Thoracic aorta (tissue), 2 donors: ENCODE data around the gene TUSC7. TPM values are rescaled to one million over a fixed set of nuclear protein-coding genes. Genes with fewer than 3 reads are reported as not detected.

Experiments used
- ATAC-seq: fragments of 150-250 bp; one replicate; pipeline ENCODE4 v1.8.0; 2017; ENCODE audit warnings: low read depth; ENCODE audit not compliant: insufficient number of reproducible peaks, low FRiP score
- DNase-seq: peaks from one replicate; pipeline ENCODE4 v3.0.0-alpha.2; 2020; ENCODE audit warnings: low spot score
- H3K27ac ChIP-seq, 2 donors: fragments of 200-600 bp; sonication (generic); 1 replicate in 1 of 2; 2 replicates in 1 of 2; pipeline ENCODE4 v1.5.1; 2016; ENCODE audit warnings: mild to moderate bottlenecking in 2 of 2, moderate library complexity in 2 of 2
- H3K27me3 ChIP-seq: fragments of 200-600 bp; sonication (generic); replicated peaks from 2 replicates; pipeline ENCODE4 v1.6.0; 2016; ENCODE audit warnings: mild to moderate bottlenecking; ENCODE audit not compliant: insufficient read depth
- H3K36me3 ChIP-seq: fragments of 200-600 bp; sonication (generic); one replicate; pipeline ENCODE4 v1.5.1; 2016
- H3K4me1 ChIP-seq, 2 donors: fragments of 200-600 bp; sonication (generic); 1 replicate in 1 of 2; 2 replicates in 1 of 2; pipeline versions ENCODE4 v1.5.1 to v1.6.0; 2016; ENCODE audit warnings: low read depth in 2 of 2, mild to moderate bottlenecking in 1 of 2; ENCODE audit not compliant: control insufficient read depth in 1 of 2
- H3K4me3 ChIP-seq: fragments of 200-600 bp; sonication (generic); 2 replicates; pipeline ENCODE4 v1.5.1; 2016; ENCODE audit warnings: mild to moderate bottlenecking
- H3K9me3 ChIP-seq: fragments of 200-600 bp; sonication (generic); 2 replicates; pipeline ENCODE4 v1.5.1; 2016
- total RNA-seq, 2 donors: library from RNA; depleted of rRNA; stranded (reverse); fragments of >200 nt; gene quantifications; one replicate each; pipeline versions ENCODE4 v1.1.0 to v1.2.3, GENCODE V29; 2016
- TF ChIP-seq, protein P1 (sequence below): fragments of 200-600 bp; sonication (generic); IDR thresholded peaks from one replicate; pipeline ENCODE4 v1.5.1; 2019; ENCODE audit warnings: antibody characterized with exemption

The TUSC7 gene
- not detected for total RNA-seq

DNA sequence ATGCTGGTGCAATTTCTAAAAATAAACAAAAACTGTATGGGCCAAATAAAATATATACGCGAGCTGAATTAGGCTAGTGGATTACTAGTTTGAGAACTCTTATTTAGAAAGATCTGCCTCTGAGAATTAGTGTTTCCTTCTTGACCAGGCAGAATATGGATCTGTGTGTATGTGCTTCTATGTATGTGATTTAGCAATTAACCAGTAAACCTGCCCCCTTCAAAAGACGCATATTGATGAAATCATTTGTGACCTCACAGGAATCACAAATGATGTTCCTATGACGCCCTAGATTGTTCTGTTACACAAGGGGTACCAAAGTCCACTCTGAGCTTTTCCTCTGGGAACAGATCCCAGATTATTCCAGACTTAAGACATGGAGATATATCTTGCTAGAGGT, at the start of gene TUSC7:
Gene TUSC7, plus strand, starts transcription at position 301 of the 400 bp plus-strand sequence.
- Histone ChIP-seq H3K9me3 (no peaks in the 10 kb centered on the region), H3K4me3 (no peak within 1 kb of the TSS), H3K27ac (no peak within 1 kb of the TSS), H3K27me3 (no peaks in the 10 kb centered on the region), H3K36me3 (no peaks in the 10 kb centered on the region), H3K4me1 (no peaks in the 10 kb centered on the region)
- no peak for DNase-seq
- no peak for ATAC-seq
- TF ChIP-seq, protein P1, sequence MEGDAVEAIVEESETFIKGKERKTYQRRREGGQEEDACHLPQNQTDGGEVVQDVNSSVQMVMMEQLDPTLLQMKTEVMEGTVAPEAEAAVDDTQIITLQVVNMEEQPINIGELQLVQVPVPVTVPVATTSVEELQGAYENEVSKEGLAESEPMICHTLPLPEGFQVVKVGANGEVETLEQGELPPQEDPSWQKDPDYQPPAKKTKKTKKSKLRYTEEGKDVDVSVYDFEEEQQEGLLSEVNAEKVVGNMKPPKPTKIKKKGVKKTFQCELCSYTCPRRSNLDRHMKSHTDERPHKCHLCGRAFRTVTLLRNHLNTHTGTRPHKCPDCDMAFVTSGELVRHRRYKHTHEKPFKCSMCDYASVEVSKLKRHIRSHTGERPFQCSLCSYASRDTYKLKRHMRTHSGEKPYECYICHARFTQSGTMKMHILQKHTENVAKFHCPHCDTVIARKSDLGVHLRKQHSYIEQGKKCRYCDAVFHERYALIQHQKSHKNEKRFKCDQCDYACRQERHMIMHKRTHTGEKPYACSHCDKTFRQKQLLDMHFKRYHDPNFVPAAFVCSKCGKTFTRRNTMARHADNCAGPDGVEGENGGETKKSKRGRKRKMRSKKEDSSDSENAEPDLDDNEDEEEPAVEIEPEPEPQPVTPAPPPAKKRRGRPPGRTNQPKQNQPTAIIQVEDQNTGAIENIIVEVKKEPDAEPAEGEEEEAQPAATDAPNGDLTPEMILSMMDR: no peak

DNA sequence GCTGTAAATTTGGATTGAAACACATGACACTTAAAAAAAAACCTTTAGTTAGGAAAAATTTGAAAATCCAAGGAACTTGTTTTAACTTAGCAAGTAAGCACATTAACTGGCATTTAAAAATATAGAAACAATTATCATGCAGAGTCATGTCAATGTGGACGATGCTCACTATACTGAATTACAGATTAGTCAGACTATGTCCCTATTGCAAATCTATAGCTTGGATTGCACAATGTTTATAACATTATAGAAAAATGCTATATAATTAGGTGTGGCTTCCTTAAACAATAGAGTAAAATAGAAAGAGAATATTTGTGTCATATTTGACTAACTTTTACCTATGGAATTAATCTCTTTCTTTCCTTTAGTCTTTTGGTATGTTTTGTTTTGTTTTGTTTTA, 48.4 kb upstream of the TUSC7 start:
- no peaks in the 10 kb centered on the region for H3K9me3 ChIP-seq
- ATAC-seq (no peak), DNase-seq (no peak)
- no peaks in the 10 kb centered on the region for H3K36me3 ChIP-seq
- H3K4me3 ChIP-seq: no peak overlapping the region
- H3K4me1 ChIP-seq: no peaks in the 10 kb centered on the region
- TF ChIP-seq, protein P1: no peak
- H3K27ac ChIP-seq: no peak overlapping the region
- no peaks in the 10 kb centered on the region for H3K27me3 ChIP-seq

DNA sequence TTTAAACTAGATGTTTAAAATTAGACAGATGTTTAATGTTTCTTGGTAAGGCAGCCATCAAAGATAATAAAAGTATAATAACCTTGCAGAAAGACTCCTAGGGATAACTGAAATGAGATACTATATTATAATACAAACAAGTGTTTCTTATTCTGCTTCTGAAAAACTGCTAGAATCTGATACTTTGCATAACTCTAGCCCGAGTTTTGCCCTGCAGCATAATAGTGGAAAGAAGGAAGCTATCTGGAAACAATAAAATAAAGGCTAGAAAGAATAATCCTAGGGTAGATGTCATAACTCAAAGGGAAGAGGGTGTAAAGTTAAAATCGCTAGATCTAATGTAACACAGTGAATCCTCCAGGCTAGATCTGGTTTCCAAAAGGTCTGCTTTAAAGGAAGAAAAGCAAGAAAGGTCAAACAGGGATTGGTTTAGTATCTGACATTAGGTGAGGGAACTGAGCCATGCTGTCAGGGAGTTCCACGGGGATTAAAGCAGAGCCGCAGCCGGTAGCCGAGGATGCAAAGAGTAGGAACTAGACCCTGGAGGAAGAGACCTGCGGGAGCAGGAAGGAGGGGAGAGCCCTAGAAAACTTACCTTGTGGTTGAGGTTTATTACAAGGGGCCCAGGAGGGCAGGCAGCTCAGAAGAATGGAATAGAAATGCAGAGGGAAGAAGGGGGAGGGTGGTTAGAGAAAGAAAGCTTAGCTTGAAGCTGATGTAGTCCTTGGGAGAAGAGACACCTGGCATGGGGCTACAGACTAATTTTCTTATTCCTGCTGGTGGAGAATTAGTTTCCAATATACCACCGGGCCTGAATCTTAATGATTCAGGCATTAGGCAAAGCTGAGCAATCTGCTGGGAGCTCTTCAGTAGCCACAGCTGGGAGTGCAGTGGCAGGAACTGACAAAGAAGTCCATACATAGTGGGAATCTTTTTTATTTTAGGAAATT, 46.1 kb upstream of the TUSC7 start:
- no peak for ATAC-seq
- TF ChIP-seq, protein P1: no peak
- no peaks in the 10 kb centered on the region for H3K4me1 ChIP-seq

GRCh38 chr3:116667324-116667723, 42.3 kb upstream of the TUSC7 start:
- H3K4me3 ChIP-seq: no peak overlapping the region
- ATAC-seq: no peak

More for the DNA sequence above, 46.1 kb upstream of the TUSC7 start:
- Histone ChIP-seq H3K4me3 (no peak overlapping the region), H3K9me3 (no peaks in the 10 kb centered on the region), H3K36me3 (no peaks in the 10 kb centered on the region), H3K27ac (no peak overlapping the region), H3K27me3 (no peaks in the 10 kb centered on the region)
- DNase-seq: no peak

GRCh38 chr3:116667791-116668190, 41.8 kb upstream of the TUSC7 start:
- ATAC-seq: no peak
- Histone ChIP-seq H3K9me3 (no peaks in the 10 kb centered on the region), H3K27me3 (no peaks in the 10 kb centered on the region), H3K4me3 (no peak overlapping the region), H3K36me3 (no peaks in the 10 kb centered on the region), H3K27ac (no peak overlapping the region), H3K4me1 (no peaks in the 10 kb centered on the region)
- DNase-seq: no peak
- TF ChIP-seq, protein P1: no peak

More at GRCh38 chr3:116667324-116667723, 42.3 kb upstream of the TUSC7 start:
- H3K27ac ChIP-seq: no peak overlapping the region
- no peak for DNase-seq
- H3K36me3 ChIP-seq: no peaks in the 10 kb centered on the region
- H3K4me1 ChIP-seq: no peaks in the 10 kb centered on the region
- no peaks in the 10 kb centered on the region for H3K9me3 ChIP-seq
- TF ChIP-seq, protein P1: no peak
- no peaks in the 10 kb centered on the region for H3K27me3 ChIP-seq
